RWPE2 (cell line): ENCODE results near the gene FBXL20.

Experiments used
- ATAC-seq: fragments of 200-7000 bp; cut with Tn5 transposase; 3 replicates; pipeline ENCODE4 v1.9.1; 2021; ENCODE audit warnings: low read depth
- DNase-seq: peaks from one replicate; pipeline ENCODE4 v3.0.0-alpha.2; 2020; ENCODE audit warnings: low spot score
- H3K27ac ChIP-seq: fragments of 450-650 bp; 2 replicates; pipeline ENCODE4 v1.5.1; 2017; ENCODE audit warnings: mild to moderate bottlenecking; ENCODE audit not compliant: poor library complexity, severe bottlenecking
- H3K27me3 ChIP-seq: fragments of 250-450 bp; sonication (Bioruptor Pico); 2 replicates; pipeline ENCODE4 v1.5.1; 2021; ENCODE audit warnings: mild to moderate bottlenecking, moderate library complexity; ENCODE audit not compliant: insufficient read depth, poor library complexity, severe bottlenecking
- H3K36me3 ChIP-seq: fragments of 250-450 bp; sonication (Bioruptor Pico); 2 replicates; pipeline ENCODE4 v1.5.1; 2020; ENCODE audit warnings: low read depth, mild to moderate bottlenecking, moderate library complexity
- H3K4me1 ChIP-seq: fragments of 250-450 bp; sonication (Bioruptor Pico); 2 replicates; pipeline ENCODE4 v1.5.1; 2021; ENCODE audit warnings: mild to moderate bottlenecking, moderate library complexity; ENCODE audit not compliant: insufficient read depth, poor library complexity, severe bottlenecking
- H3K4me3 ChIP-seq: fragments of 250-450 bp; sonication (Bioruptor Pico); 2 replicates; pipeline ENCODE4 v1.5.1; 2021; ENCODE audit warnings: mild to moderate bottlenecking, moderate library complexity; ENCODE audit not compliant: severe bottlenecking
- H3K9me3 ChIP-seq: fragments of 250-450 bp; sonication (Bioruptor Pico); 2 replicates; pipeline ENCODE4 v1.5.1; 2021; ENCODE audit warnings: mild to moderate bottlenecking, moderate library complexity; ENCODE audit not compliant: severe bottlenecking
- CTCF ChIP-seq: fragments of 450-650 bp; IDR thresholded peaks from one replicate; pipeline ENCODE4 v1.5.1; 2017; ENCODE audit warnings: mild to moderate bottlenecking, moderate library complexity; ENCODE audit not compliant: poor library complexity, severe bottlenecking

Gene FBXL20, protein sequence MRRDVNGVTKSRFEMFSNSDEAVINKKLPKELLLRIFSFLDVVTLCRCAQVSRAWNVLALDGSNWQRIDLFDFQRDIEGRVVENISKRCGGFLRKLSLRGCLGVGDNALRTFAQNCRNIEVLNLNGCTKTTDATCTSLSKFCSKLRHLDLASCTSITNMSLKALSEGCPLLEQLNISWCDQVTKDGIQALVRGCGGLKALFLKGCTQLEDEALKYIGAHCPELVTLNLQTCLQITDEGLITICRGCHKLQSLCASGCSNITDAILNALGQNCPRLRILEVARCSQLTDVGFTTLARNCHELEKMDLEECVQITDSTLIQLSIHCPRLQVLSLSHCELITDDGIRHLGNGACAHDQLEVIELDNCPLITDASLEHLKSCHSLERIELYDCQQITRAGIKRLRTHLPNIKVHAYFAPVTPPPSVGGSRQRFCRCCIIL

GRCh38 chr17:39401412-39402243 lies at the start of gene FBXL20:
TSS of gene FBXL20 (minus strand) at chr17:39401626. CDS start at chr17:39401402, 224 bp downstream.
- peak; percentile 86 for DNase-seq
- H3K4me3 ChIP-seq: peak within 1 kb of the TSS; percentile 94
- TF ChIP-seq CTCF: no peak
- peak within 1 kb of the TSS; percentile 60 for H3K27ac ChIP-seq
- H3K9me3 ChIP-seq: no peaks in the 10 kb centered on the region
- peak; percentile 62 for ATAC-seq
- no peaks in the 10 kb centered on the region for H3K27me3 ChIP-seq
- H3K4me1 ChIP-seq: peaks cover 18% of the 10 kb centered on the region
- H3K36me3 ChIP-seq: no peaks in the 10 kb centered on the region

GRCh38 chr17:39450847-39451581 lies 49.6 kb upstream of the FBXL20 start, which contains the start of gene MED1:
TSS of gene MED1 (minus strand) at chr17:39451263. CDS start at chr17:39451062, 201 bp downstream.
- H3K36me3 ChIP-seq: peaks cover 25% of the 10 kb centered on the region
- DNase-seq (peak; percentile 92), ATAC-seq (peak; percentile 98)
- peaks cover 2% of the 10 kb centered on the region for H3K4me1 ChIP-seq
- H3K27ac ChIP-seq: peak within 1 kb of the TSS; percentile 50
- no peaks in the 10 kb centered on the region for H3K9me3 ChIP-seq
- peak within 1 kb of the TSS; percentile 71 for H3K4me3 ChIP-seq
- TF ChIP-seq CTCF: no peak
- H3K27me3 ChIP-seq: no peaks in the 10 kb centered on the region

DNA sequence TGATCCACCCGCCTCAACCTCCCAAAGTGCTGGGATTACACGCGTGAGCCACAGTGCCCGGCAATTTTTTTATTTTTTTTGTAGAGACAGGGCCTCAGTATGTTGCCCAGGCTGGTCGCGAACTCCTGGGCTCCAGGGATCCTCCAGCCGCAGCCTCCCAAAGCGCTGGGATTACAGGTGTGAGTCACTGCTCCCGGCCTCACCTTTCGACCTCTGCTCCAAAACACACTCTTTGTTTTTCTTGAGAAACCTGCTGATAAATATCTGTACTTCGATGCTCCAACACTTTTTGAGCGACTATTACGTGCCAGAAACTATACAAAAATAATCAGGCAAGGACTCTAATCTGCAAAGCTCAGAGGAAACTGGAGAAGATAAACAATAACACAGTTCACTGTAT lies 48.6 kb upstream of the FBXL20 start:
- Histone ChIP-seq H3K9me3 (no peaks in the 10 kb centered on the region), H3K36me3 (peaks cover 34% of the 10 kb centered on the region), H3K4me3 (peak overlapping the region; percentile 71), H3K27ac (no peak overlapping the region), H3K27me3 (no peaks in the 10 kb centered on the region), H3K4me1 (peaks cover 2% of the 10 kb centered on the region)
- DNase-seq: no peak
- no peak for TF ChIP-seq CTCF
- ATAC-seq: no peak

DNA sequence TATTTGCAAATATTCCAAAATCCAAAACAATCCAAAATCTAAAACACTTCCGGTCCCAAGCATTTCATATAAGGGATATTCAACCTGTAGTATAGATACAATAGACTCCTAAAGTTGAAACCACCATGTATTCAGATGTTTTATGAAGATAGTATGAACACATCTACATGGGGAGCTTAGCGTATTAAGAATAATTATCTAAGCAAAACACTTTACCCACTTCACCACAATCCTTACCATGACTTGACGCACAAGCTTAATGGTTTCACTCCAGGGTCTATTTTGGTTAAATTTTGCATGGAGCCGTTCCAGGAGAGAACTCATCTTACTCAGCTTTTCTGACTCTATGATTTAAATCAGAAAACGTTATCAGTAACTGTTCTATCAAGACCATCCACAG lies 46.1 kb upstream of the FBXL20 start:
- H3K4me1 ChIP-seq: peaks cover 2% of the 10 kb centered on the region
- H3K4me3 ChIP-seq: no peak overlapping the region
- no peaks in the 10 kb centered on the region for H3K27me3 ChIP-seq
- no peak for TF ChIP-seq CTCF
- H3K36me3 ChIP-seq: peaks cover 56% of the 10 kb centered on the region
- no peak for ATAC-seq
- no peaks in the 10 kb centered on the region for H3K9me3 ChIP-seq
- DNase-seq: no peak
- no peak overlapping the region for H3K27ac ChIP-seq
